ENCODE results near the gene COL6A3. TPM values are rescaled to one million over a fixed set of nuclear protein-coding genes. Genes with fewer than 3 reads are reported as not detected.

The COL6A3 gene
- polyA plus RNA-seq, 3 donors = not detected

- H2AFZ ChIP-seq (ENCODE audit: insufficient read depth, low read depth, low read length, poor library complexity, severe bottlenecking) = no peak overlapping the region
- H3K9me3 Mint-ChIP-seq = peaks cover 0 to 2% (median 0%) of the 10 kb centered on the region in 7 donors
- H3K27me3 Mint-ChIP-seq (ENCODE audit: low read depth in 3 of 3) = peaks cover 2 to 6% (median 4%) of the 10 kb centered on the region in 3 donors
- H3K9me3 ChIP-seq (replicated peaks in 1 of 2; ENCODE audit: control insufficient read depth in 1 of 2, insufficient read depth in 1 of 2, low read length in 2 of 2) = no peaks in the 10 kb centered on the region
- H3K27ac ChIP-seq (ENCODE audit: low read depth in 1 of 2, low read length in 2 of 2) = no peak overlapping the region
- TF ChIP-seq, protein P1, sequence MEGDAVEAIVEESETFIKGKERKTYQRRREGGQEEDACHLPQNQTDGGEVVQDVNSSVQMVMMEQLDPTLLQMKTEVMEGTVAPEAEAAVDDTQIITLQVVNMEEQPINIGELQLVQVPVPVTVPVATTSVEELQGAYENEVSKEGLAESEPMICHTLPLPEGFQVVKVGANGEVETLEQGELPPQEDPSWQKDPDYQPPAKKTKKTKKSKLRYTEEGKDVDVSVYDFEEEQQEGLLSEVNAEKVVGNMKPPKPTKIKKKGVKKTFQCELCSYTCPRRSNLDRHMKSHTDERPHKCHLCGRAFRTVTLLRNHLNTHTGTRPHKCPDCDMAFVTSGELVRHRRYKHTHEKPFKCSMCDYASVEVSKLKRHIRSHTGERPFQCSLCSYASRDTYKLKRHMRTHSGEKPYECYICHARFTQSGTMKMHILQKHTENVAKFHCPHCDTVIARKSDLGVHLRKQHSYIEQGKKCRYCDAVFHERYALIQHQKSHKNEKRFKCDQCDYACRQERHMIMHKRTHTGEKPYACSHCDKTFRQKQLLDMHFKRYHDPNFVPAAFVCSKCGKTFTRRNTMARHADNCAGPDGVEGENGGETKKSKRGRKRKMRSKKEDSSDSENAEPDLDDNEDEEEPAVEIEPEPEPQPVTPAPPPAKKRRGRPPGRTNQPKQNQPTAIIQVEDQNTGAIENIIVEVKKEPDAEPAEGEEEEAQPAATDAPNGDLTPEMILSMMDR (IDR thresholded peaks at IDR 0.05) = no peak
- H3K36me3 ChIP-seq (replicated peaks in 1 of 2; ENCODE audit: control insufficient read depth in 1 of 2, insufficient read depth in 2 of 2, low read length in 2 of 2) = no peaks in the 10 kb centered on the region
- no peaks in the 10 kb centered on the region for H3K36me3 Mint-ChIP-seq
- intact Hi-C loops (cut with micrococcal nuclease) = no loop called here
- H3K79me2 ChIP-seq (ENCODE audit: insufficient read depth, low read length) = no peaks in the 10 kb centered on the region
- WGBS (ENCODE audit: insufficient coverage) = 100% methylated on average over 2 of the region's 2 CpGs
- no peak for DNase-seq
- peaks cover 2% of the 10 kb centered on the region for H3K4me1 Mint-ChIP-seq
- no peaks in the 10 kb centered on the region for H3K27me3 ChIP-seq (ENCODE audit: control insufficient read depth in 2 of 2, insufficient read depth in 2 of 2, low read length in 2 of 2)
- no peaks in the 10 kb centered on the region for H3K4me1 ChIP-seq (ENCODE audit: control insufficient read depth in 1 of 2, insufficient read depth in 2 of 2, low read length in 2 of 2)
- H3K9ac ChIP-seq (ENCODE audit: insufficient read depth, low read length, poor library complexity, severe bottlenecking) = no peak overlapping the region
- no peak overlapping the region for H3K4me2 ChIP-seq (replicated peaks; ENCODE audit: extremely low read depth, low read length, poor library complexity, severe bottlenecking)
- H3K4me3 Mint-ChIP-seq = no peak overlapping the region
- H3K4me3 ChIP-seq (replicated peaks in 1 of 3; ENCODE audit: low read depth in 2 of 3, low read length in 3 of 3) = no peak overlapping the region
- peak overlapping the region in 1 of 7 donors; percentile 4 for H3K27ac Mint-ChIP-seq
- H4K20me1 ChIP-seq (ENCODE audit: insufficient read depth, low read length) = no peaks in the 10 kb centered on the region
Measured at GRCh38 chr2:237441605-237442274, 27.8 kb upstream of the COL6A3 start.

GRCh38 chr2:237440819-237441281 lies 26.9 kb upstream of the COL6A3 start:
- Histone ChIP-seq H3K9me3 (replicated peaks in 1 of 2; ENCODE audit: control insufficient read depth in 1 of 2, insufficient read depth in 1 of 2, low read length in 2 of 2) (no peaks in the 10 kb centered on the region), H3K27ac (ENCODE audit: low read depth in 1 of 2, low read length in 2 of 2) (no peak overlapping the region), H3K79me2 (ENCODE audit: insufficient read depth, low read length) (no peaks in the 10 kb centered on the region), H3K4me2 (replicated peaks; ENCODE audit: extremely low read depth, low read length, poor library complexity, severe bottlenecking) (no peak overlapping the region), H3K4me1 (ENCODE audit: control insufficient read depth in 1 of 2, insufficient read depth in 2 of 2, low read length in 2 of 2) (no peaks in the 10 kb centered on the region), H4K20me1 (ENCODE audit: insufficient read depth, low read length) (no peaks in the 10 kb centered on the region), H3K36me3 (replicated peaks in 1 of 2; ENCODE audit: control insufficient read depth in 1 of 2, insufficient read depth in 2 of 2, low read length in 2 of 2) (no peaks in the 10 kb centered on the region), H3K4me3 (replicated peaks in 1 of 3; ENCODE audit: low read depth in 2 of 3, low read length in 3 of 3) (no peak overlapping the region), H3K27me3 (ENCODE audit: control insufficient read depth in 2 of 2, insufficient read depth in 2 of 2, low read length in 2 of 2) (no peaks in the 10 kb centered on the region), H3K9ac (ENCODE audit: insufficient read depth, low read length, poor library complexity, severe bottlenecking) (no peak overlapping the region), H2AFZ (ENCODE audit: insufficient read depth, low read depth, low read length, poor library complexity, severe bottlenecking) (no peak overlapping the region)
- WGBS (ENCODE audit: insufficient coverage) = no CpG with 5 or more reads among the region's 2 CpGs
- peaks cover 2% of the 10 kb centered on the region for H3K4me1 Mint-ChIP-seq
- H3K27ac Mint-ChIP-seq = no peak overlapping the region
- no peak for DNase-seq
- H3K9me3 Mint-ChIP-seq = peaks cover 0 to 2% (median 0%) of the 10 kb centered on the region in 7 donors
- intact Hi-C loops (cut with micrococcal nuclease) = no loop called here
- no peak overlapping the region for H3K4me3 Mint-ChIP-seq
- TF ChIP-seq, protein P1 (IDR thresholded peaks at IDR 0.05) = no peak
- no peaks in the 10 kb centered on the region for H3K36me3 Mint-ChIP-seq
- peaks cover 2 to 7% (median 7%) of the 10 kb centered on the region in 3 donors for H3K27me3 Mint-ChIP-seq (ENCODE audit: low read depth in 3 of 3)

Measured in CD14-positive monocyte (primary cell).